ENCODE data around the gene SIRPB1. TPM values are rescaled to one million over a fixed set of nuclear protein-coding genes. Genes with fewer than 3 reads are reported as not detected.
"Not testable (repeated sequence)": the region's sequence is repeated elsewhere in the genome, so short reads cannot be mapped to it uniquely, and the experiment has no call there.

SIRPB1 gene
- total and polyA plus RNA-seq, 7 donors, result 0.36 to 5.2 (median 1.7) TPM; not detected in 1

- no peak for TF ChIP-seq CTCF (IDR thresholded peaks at IDR 0.05)
- TF ChIP-seq EP300 (IDR thresholded peaks at IDR 0.05), result no peak
- no peak for TF ChIP-seq POLR2AphosphoS5 (IDR thresholded peaks at IDR 0.05)
- TF ChIP-seq POLR2A (IDR thresholded peaks at IDR 0.05), result no peak
- Histone ChIP-seq H3K27ac (no peak overlapping the region), H3K36me3 (no peaks in the 10 kb centered on the region), H3K27me3 (no peaks in the 10 kb centered on the region), H3K4me1 (no peaks in the 10 kb centered on the region), H3K4me3 (no peak overlapping the region), H3K9me3 (no peaks in the 10 kb centered on the region)
- intact Hi-C loops (cut with DNase I), result no loop called here
- WGBS, 2 donors, result 75 to 93% methylated on average over 3 of the region's 3 CpGs
- DNase-seq, result no peak
Observed at GRCh38 chr20:1576641-1577040, 43.2 kb downstream of the SIRPB1 start.

GRCh38 chr20:1576003-1576402, 43.8 kb downstream of the SIRPB1 start:
- intact Hi-C loops (cut with DNase I); H3K4me3 ChIP-seq; H3K9me3 ChIP-seq; H3K36me3 ChIP-seq; H3K4me1 ChIP-seq; H3K27me3 ChIP-seq; DNase-seq; H3K27ac ChIP-seq: not testable (repeated sequence)
- 80% methylated on average over 1 of the region's 1 CpG; no CpG with 5 or more reads in 1 of the 2 donors for WGBS, 2 donors

- H3K36me3 ChIP-seq, result not testable (repeated sequence)
Observed at GRCh38 chr20:1571583-1571982, 48.2 kb downstream of the SIRPB1 start.

More at GRCh38 chr20:1571583-1571982, 48.2 kb downstream of the SIRPB1 start:
- DNase-seq; H3K4me1 ChIP-seq; H3K27me3 ChIP-seq; H3K27ac ChIP-seq; intact Hi-C loops (cut with DNase I); H3K4me3 ChIP-seq; H3K9me3 ChIP-seq: not testable (repeated sequence)
- 88 to 91% methylated on average over 8 of the region's 8 CpGs for WGBS, 2 donors

Small RNA genes within 50 kb of the gene (small RNA-seq; reads per million reads assigned to genes)
- 0 reads per million in 3 donors for gene RN7SL561P

Other genes with a start within 250 kb of the SIRPB1 start
- gene FKBP1A, start 227.0 kb downstream of the SIRPB1 start, total RNA-seq, result 100 to 1,000 TPM in 1 of 4 donors, 10 to 100 TPM in 3; 71.7 to 118 (median 85.3) TPM
- 100 to 1,000 TPM; 296 to 515 (median 374) TPM for gene FKBP1A, start 227.0 kb downstream of the SIRPB1 start, polyA plus RNA-seq
- gene NSFL1C, start 153.2 kb downstream of the SIRPB1 start, total RNA-seq, result 10 to 100 TPM; 33.5 to 46.5 (median 40.5) TPM
- 10 to 100 TPM; 49.9 to 61.9 (median 55.0) TPM for gene NSFL1C, start 153.2 kb downstream of the SIRPB1 start, polyA plus RNA-seq
- gene SIRPB2, start 128.6 kb downstream of the SIRPB1 start, total RNA-seq, result 10 to 100 TPM in 1 of 4 donors, 1 to 10 TPM in 3; 6.6 to 10.2 (median 8.9) TPM
- gene SIRPB2, start 128.6 kb downstream of the SIRPB1 start, polyA plus RNA-seq, result 1 to 10 TPM; 1.2 to 2.5 (median 2.3) TPM
- gene SIRPD, start 62.3 kb downstream of the SIRPB1 start, total RNA-seq, result under 1 TPM in 1 of 4 donors, not detected in 3; 0.66 TPM
- under 1 TPM in 1 of 3 donors, not detected in 2; 0.90 TPM for gene SIRPD, start 62.3 kb downstream of the SIRPB1 start, polyA plus RNA-seq
- under 1 TPM in 1 of 4 donors, not detected in 3; 0.27 TPM for gene SIRPG, start 37.8 kb upstream of the SIRPB1 start, total RNA-seq
- gene SIRPG, start 37.8 kb upstream of the SIRPB1 start, polyA plus RNA-seq, result 10 to 100 TPM in 1 of 3 donors, under 1 TPM in 1, not detected in 1; 0.60 to 11.0 TPM

All from sigmoid colon (tissue), 7 donors.